DMS153 (cell line): ENCODE data around the gene MAPK6.

ENCODE experiments used
- DNase-seq: peaks from one replicate; lab custom pipeline; 2025; lab: John Stamatoyannopoulos, UW

MAPK6 gene

DNA sequence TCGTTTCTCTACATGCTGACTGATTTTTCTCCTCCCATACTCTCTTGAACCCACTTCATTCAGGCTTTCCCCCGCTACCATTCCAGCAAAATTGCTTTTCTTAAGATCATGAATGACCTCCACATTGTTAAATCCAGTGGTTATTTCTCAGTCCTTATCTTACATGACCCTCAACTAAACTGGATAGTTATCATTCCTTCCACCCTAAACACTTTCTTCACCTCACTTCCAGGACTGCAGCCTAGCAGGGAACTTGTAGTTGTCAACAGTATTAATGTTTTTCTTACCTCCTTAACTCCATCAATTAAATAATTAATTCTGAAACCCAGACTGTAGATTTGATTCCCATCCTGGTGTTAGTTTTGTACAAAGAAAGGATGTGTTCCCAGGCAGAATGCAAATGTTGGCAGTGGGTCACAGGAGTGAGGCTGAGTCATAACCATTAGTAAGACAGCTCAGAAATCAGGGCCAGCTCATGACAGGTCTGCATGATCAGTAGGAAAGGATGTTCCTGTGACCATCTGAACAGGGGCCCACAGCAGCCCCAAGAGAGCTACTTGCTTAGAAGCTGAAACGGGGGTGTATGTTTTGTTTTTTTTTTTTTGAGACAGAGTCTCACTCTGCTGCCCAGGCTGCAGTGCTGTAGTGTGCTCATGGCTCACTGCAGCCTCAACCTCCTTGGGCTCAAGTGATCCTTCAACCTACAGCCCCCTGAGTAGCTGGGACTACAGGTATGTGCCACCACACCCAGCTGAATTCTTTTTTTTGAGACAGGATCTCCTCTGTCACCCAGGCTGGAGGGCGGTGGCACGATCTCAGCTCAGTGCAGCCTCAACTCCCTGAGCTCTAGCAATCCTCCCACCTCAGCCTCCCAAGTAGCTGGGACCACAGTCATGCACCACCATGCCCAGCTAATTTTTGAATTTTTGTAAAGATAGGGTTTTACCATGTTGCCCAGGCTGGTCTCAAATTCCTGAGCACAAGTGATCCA is 84.5 kb downstream of the MAPK6 start:
- DNase-seq = no peak

DNA sequence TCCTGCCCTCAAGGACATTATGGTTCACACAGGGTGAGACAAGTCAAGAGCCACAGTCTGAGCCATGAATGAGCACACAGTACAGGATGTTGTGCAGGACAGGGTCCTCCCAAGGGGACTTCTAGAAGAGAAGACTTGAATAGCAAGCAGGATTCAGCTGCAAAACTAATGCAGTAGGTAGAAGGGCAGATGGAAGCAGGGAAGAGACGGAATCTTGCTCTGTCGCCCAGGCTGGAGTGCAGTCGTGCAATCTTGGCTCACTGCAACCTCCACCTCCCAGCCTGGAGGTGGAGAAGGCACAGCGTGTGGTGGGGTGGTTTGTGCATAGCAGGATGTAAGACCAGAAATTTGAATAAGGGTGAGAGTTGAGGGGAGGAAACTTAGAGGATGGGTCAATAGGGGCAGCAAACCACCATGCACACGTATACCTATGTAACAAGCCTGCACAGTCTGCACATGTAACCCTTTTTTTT is 85.5 kb downstream of the MAPK6 start:
- DNase-seq = no peak

DNA sequence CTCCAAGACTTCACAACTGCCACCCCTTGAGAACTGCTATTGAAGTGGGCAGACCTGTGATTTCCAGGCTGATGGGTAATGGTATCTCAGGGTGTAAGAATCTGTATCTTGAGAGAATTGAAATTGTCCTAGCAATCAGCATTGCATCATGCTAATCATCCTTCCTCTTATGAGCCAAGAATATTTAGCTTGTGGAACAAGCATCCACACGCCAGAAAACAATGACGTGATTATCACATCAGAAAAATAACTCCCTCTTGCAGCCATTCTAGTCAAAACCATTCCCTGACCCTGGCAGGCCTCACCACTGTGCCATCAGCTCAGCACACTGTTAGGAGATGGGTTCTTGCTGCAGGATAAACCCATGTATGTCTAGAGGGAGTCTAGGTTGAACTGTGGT is 86.8 kb downstream of the MAPK6 start:
- DNase-seq = no peak

DNA sequence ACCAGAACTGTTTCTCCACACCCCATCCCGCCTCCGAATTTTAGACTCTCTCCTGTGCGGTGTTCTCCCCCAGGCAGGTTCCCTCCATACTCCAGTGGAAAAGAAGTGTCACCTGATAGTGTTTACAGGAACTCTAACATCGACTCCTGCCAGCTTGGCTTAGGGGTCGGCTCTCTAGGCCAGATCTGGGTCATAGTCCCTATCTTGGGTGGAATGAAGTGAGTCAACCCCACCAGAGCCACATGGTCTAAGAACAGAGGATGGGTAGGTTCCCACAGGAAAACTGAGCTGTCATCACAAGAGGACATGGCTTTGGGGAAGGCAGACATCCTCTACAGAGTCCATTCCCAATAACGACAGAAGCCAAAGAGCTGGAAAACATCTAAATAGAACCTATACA is 87.6 kb downstream of the MAPK6 start:
- no peak for DNase-seq

DNA sequence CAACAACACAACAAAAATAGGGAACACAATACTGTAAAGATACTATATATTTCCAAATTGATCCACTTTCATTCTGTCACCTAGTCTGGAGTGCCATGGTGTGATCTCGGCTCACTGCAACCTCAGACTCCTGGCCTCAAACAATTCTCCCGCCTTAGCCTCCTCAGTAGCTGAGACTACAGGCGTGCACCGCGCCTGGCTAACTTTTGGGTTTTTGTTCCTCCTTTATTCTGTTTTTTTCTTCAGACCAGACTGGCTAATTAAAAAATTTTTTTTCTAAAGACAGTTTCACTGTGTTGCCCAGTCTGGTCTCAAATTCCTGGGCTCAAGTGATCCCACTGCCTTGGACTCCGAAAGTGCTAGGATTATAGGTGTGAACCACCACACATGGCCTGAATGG is 88.2 kb downstream of the MAPK6 start:
- no peak for DNase-seq

DNA sequence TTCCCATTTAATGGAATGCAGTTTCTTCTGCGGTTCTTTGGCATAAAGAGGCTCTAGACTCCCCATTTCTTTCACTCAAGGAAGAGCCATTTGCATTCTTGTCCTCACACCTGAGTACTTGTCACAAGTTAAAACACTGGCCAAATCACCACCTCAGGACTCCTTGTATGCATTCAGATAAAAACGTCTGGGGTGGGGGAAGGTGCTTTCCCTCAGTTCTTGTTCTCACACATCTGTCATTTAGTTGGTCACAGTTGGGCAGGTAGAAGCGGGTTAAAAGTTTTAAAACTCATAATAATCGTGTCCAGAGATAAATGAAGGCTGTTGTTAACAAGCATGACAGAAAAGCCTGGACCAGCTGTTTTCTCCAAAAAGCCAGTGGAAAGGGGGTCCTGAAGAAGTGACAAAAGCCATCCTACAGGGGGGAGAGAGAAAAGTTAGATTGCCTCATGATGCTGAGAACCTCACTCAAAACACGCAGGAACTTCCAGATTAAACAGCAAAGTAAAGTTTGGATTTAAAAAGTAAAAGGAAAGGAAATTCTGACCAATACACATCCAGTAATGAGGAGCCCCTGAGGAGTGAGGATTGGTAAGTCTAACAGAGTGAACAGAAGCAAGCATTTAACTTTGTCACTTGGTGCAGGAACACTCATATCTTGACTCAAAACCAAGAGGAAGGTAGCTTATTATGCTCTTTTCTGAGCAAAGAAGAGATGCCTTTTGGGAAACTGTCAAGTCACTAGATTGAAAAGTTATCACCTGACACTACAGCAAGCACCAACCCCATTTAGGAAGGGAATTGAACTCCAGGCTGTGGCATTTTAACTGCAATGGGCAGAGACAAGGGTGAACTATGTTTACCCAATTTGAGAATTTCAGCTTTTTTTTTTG is 90.8 kb downstream of the MAPK6 start:
- no peak for DNase-seq

DNA sequence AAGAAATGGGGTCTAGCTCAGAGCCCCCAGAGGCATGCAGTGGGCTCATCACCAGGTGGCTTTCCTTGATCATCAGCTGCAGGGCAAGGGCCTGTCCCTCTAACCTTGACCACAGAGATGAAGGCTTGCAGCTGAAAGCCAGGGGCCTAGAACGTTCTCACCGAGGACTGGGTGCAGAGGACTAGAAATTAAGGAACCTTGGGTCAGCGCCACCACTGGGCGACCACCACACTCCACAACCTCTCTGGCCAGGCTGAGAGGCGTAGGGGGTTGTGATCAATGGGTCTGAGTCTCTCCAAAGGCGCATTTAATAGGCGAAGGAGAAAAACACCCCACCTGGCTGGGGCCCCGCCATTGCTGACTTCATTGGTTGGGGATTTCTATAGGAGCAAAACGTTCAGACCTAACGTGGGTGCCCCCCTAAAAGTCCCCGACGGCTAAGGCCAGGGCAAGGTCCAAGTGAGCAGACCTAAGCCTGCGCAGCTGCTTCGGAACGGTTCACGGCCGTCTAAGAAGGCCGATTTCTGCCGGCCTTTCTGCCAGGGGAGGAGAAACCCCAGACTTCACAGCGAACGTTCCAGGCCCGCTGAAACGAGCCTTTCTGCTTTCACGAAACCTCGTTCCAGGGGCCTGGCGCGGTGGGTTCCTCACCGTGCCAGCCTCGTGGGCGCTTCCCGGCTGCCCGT is 92.6 kb downstream of the MAPK6 start:
- no peak for DNase-seq

DNA sequence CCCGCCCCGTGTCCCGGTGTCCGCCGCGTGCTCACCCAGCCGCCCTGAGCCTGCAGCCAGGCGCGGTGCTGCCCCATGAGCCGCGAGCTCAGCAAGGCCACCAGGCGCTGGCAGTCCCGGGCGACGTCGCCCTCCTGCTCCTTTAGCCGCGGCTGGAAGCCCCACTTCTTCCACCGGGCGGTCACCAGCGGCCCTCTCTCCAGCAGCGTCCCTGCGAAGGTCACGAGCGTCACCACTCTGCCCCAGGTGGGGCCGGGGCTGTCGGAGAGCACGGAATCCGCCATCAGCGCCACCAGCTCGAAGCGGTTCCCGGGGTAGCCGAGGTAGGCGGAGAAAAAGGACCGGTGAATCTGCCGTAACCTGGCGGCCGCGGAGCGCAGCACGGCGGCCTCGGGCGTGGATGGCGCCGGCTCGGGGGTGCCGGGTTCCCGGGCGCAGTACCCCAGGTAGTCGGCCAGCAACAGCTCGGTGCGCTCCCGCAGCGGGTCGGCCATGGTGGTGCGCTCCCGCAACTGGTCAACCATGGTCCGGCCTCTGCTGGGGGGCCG is 93.3 kb downstream of the MAPK6 start:
- DNase-seq = no peak

DNA sequence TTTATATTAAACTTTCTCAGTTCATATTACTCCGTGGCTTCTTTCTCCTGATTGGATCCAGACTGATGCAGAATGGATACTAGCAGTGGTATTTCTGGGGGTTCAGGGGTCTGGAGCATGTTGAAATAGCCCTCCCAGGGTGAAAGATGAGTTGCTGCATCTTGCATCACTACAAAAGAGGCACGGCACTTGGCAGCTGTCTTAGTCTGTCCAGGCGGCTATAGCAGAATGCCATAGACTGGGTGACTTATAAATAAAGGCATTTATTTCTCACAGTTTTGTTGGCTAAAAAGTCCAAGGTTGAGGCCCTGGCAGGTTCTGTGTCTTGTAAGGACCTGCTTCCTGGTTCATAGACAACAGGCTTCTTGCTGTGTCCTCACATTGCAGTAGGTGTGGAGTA is 94.2 kb downstream of the MAPK6 start:
- no peak for DNase-seq

DNA sequence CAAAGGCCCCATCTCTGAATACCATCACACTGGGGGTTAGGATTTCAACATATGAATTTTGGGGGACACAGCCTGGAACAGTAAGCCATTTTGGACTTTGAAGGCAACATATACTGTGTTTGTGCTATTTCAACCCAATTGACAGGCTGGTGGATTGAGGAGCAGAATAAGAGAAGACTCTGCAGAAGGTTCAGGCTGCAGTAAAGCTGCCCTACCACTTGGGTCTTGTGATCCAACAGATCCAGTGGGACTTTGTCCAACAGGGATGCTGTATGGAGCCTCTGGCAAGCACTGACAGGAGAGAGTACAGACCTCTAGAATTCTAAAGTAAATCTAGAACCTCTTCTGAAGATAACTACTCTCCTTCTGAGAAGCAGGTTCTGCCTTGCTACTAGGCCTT is 94.7 kb downstream of the MAPK6 start:
- DNase-seq = no peak

DNA sequence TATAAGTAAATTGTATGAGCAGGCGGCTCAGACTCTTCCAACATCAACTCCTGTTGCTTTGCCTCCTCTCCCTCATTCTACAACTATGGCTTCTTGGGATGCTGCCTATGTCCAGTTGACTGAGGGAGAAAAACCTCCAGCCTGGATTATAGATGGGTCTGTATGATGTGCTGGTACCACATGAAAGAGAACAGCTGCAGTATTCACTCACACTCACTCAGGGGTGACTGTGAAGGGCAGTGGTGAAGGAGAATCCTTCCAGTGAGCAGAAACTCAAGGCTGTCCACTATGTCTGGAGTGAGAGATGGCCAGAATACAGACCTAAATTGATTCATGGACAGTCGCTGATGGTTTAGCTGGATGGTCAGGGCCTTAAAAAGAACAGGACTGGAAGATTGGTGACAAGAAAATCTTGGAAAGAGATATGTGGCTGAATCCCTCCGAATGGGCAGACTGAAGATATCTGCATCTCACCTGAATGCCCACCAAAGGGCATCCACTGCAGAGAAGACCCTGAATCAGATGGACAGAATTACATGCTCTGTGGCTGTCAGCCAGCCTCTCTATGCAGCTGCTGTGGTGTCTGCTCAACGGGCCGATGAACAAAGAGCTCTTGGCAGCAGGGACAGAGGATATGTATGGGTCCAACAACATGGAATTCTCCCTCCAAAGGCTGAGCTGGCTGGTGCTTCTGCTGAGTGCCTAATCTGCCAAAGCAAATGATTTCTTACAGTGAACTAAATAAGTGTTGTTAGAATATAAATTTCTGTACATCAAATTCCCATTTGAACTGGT is 95.4 kb downstream of the MAPK6 start:
- DNase-seq = no peak

DNA sequence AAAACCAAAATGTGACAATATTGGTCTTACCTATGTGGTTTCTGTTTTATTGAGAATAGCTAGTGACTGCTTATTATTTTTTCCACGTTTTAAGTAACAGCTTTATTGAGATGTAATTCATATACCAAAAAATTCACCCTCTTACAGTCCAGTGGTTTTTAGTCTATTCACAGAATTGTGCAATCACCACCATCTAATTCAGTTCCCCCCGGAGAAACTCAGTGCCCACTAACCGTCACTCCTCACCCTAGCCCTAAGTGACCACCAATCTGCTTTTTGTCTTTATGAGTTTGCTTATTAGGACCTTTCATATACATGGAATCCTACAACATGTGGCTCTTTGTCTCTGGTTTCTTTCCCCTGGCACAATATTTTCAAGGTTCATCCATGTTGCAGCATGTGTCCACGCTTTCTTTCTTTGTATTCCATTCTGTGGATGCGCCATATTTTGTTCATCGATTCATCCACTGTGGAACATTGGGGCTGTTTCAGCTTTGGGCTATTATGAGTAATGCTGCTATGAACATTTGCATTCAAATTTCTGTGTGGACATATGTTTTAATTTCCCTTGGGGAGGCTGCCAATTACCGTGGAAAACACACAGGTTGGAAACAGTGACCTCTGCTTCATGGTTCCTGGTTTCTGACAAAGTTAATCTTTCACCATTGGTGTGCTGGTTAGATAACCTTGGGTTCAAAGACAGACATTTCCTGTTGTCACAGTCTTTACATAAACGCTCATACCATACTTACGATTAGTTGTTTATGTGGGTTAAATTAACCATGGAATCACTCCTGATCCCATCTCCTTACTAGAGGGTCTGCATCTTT is 96.8 kb downstream of the MAPK6 start:
- DNase-seq = no peak
